ENCODE results near the gene CALM1. TPM values are rescaled to one million over a fixed set of nuclear protein-coding genes. Genes with fewer than 3 reads are reported as not detected.

Gene CALM1
- total RNA-seq, 4 donors from 2014 or later = 425 to 902 (median 829) TPM

DNA sequence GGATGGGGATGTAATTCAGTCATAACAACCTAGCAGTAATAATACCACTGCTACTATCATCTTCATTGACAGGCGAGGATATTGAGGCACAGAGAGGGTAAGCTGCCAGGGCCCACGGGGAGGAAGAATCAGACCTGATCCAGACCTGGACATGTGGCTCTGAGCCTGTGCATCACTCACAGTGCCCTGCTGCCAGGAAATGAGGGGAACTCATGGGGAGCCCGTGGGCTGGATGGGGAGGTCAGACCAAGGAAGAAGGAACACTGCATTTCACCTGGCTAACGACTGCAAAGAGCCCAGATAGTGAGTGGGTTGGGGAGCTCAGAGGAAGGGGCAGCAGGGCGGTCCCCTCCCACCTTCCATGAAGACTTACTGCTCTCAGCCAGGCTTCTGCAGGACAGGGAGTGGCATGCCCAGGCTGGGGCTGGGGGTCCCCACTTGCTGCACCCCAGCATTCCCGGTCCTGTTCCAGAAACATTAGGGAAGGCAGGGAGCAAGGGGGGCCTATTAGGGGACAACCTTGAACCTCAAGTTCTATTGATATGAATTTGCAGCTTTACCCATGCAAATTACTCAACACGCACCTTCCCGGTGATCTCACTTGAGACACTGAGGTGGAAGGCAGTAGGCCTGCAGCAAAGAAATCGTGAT lies 37.7 kb downstream of the CALM1 start:
- H3K27me3 ChIP-seq = no peaks in the 10 kb centered on the region
- WGBS, 2 donors (ENCODE audit: low coverage in 1 of 2) = 91 to 94% methylated on average over 4 to 7 of the region's 9 CpGs
- no peaks in the 10 kb centered on the region for H3K36me3 ChIP-seq
- no peak overlapping the region for H3K4me3 ChIP-seq
- TF ChIP-seq POLR2A (IDR thresholded peaks at IDR 0.05) = no peak
- no peak for TF ChIP-seq POLR2AphosphoS5 (IDR thresholded peaks at IDR 0.05)
- TF ChIP-seq EP300 (IDR thresholded peaks at IDR 0.05) = no peak
- TF ChIP-seq, protein P1, sequence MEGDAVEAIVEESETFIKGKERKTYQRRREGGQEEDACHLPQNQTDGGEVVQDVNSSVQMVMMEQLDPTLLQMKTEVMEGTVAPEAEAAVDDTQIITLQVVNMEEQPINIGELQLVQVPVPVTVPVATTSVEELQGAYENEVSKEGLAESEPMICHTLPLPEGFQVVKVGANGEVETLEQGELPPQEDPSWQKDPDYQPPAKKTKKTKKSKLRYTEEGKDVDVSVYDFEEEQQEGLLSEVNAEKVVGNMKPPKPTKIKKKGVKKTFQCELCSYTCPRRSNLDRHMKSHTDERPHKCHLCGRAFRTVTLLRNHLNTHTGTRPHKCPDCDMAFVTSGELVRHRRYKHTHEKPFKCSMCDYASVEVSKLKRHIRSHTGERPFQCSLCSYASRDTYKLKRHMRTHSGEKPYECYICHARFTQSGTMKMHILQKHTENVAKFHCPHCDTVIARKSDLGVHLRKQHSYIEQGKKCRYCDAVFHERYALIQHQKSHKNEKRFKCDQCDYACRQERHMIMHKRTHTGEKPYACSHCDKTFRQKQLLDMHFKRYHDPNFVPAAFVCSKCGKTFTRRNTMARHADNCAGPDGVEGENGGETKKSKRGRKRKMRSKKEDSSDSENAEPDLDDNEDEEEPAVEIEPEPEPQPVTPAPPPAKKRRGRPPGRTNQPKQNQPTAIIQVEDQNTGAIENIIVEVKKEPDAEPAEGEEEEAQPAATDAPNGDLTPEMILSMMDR (IDR thresholded peaks at IDR 0.05) = no peak
- no peaks in the 10 kb centered on the region for H3K9me3 ChIP-seq
- ATAC-seq = no peak
- H3K4me1 ChIP-seq = no peaks in the 10 kb centered on the region
- H3K27ac ChIP-seq = no peak overlapping the region

DNA sequence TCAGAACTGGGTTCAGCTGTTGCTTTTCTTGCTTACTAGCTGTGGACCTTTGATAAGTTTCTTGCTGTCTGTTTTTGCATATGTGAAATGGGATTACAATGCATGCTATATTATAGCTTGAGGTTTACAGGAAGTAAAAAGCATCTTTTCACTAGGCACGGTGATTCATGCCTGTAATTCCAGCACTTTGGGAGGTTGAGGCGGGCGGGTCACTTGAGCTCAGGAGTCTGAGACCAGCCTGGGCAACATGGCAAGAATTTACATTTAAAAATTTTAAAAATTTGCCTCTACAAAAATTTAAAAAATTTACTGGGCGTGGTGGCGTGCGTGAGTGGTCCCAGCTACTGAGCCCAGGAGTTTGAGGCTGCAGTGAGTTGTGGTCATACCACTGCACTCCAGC lies 42.0 kb downstream of the CALM1 start:
- Histone ChIP-seq H3K4me3 (no peak overlapping the region), H3K36me3 (no peaks in the 10 kb centered on the region), H3K9me3 (no peaks in the 10 kb centered on the region), H3K27ac (no peak overlapping the region), H3K4me1 (no peaks in the 10 kb centered on the region), H3K27me3 (no peaks in the 10 kb centered on the region)
- ATAC-seq = no peak
- TF ChIP-seq EP300 (IDR thresholded peaks at IDR 0.05) = no peak
- no peak for TF ChIP-seq POLR2AphosphoS5 (IDR thresholded peaks at IDR 0.05)
- TF ChIP-seq, protein P1 (IDR thresholded peaks at IDR 0.05) = no peak
- no peak for TF ChIP-seq POLR2A (IDR thresholded peaks at IDR 0.05)
- 93 to 100% methylated on average over 2 to 6 of the region's 6 CpGs for WGBS, 2 donors (ENCODE audit: low coverage in 1 of 2)

- Histone ChIP-seq H3K4me3 (no peak overlapping the region), H3K36me3 (no peaks in the 10 kb centered on the region), H3K27me3 (no peaks in the 10 kb centered on the region), H3K27ac (no peak overlapping the region), H3K4me1 (no peaks in the 10 kb centered on the region), H3K9me3 (no peaks in the 10 kb centered on the region)
- no peak for ATAC-seq
- WGBS, 2 donors (ENCODE audit: low coverage in 1 of 2) = 50 to 67% methylated on average over 2 to 4 of the region's 5 CpGs
- no peak for TF ChIP-seq EP300 (IDR thresholded peaks at IDR 0.05)
- no peak for TF ChIP-seq POLR2A (IDR thresholded peaks at IDR 0.05)
These were observed 43.2 kb downstream of the CALM1 start for GRCh38 chr14:90440021-90440451.

- H3K9me3 ChIP-seq = no peaks in the 10 kb centered on the region
- no peaks in the 10 kb centered on the region for H3K4me1 ChIP-seq
- H3K27me3 ChIP-seq = no peaks in the 10 kb centered on the region
- TF ChIP-seq POLR2AphosphoS5 (IDR thresholded peaks at IDR 0.05) (no peak), POLR2A (IDR thresholded peaks at IDR 0.05) (no peak), EP300 (IDR thresholded peaks at IDR 0.05) (no peak)
- TF ChIP-seq, protein P1 (IDR thresholded peaks at IDR 0.05) = no peak
- no peak overlapping the region for H3K27ac ChIP-seq
- no peak for ATAC-seq
- no peaks in the 10 kb centered on the region for H3K36me3 ChIP-seq
- 61 to 88% methylated on average over 2 of the region's 2 CpGs for WGBS, 2 donors (ENCODE audit: low coverage in 1 of 2)
- H3K4me3 ChIP-seq = no peak overlapping the region
These were observed 43.8 kb downstream of the CALM1 start for GRCh38 chr14:90440592-90440991.

DNA sequence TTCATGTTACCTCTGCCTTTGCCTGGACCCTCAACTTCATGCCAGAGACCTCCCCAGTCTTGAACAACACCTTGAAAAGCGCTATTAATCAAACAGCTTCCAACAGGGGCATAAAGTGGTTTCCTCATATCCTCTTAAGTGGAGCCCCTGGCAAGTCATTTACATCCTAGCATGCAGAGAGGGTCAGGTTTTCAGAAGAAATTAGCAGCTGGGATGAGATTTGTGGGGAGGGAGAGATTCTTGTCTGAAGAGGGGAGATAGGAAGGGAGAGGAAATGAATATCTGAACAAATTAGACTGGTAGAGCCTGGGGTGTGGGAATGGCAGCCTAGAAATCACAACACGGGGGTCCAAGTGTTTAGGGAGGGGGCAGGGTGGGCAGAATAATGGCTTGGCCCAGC lies 45.6 kb downstream of the CALM1 start:
- ATAC-seq = no peak
- TF ChIP-seq POLR2A (IDR thresholded peaks at IDR 0.05) (no peak), EP300 (IDR thresholded peaks at IDR 0.05) (no peak), POLR2AphosphoS5 (IDR thresholded peaks at IDR 0.05) (no peak)
- TF ChIP-seq, protein P1 (IDR thresholded peaks at IDR 0.05) = no peak
- Histone ChIP-seq H3K36me3 (no peaks in the 10 kb centered on the region), H3K27me3 (no peaks in the 10 kb centered on the region), H3K4me1 (no peaks in the 10 kb centered on the region), H3K9me3 (peaks cover 0 to 6% (median 0%) of the 10 kb centered on the region in 3 donors), H3K27ac (no peak overlapping the region), H3K4me3 (no peak overlapping the region)
- 62 to 86% methylated on average over 1 to 2 of the region's 2 CpGs for WGBS, 2 donors (ENCODE audit: low coverage in 1 of 2)
